ENCODE data around the gene NF2. TPM values are rescaled to one million over a fixed set of nuclear protein-coding genes. Genes with fewer than 3 reads are reported as not detected.

The NF2 gene
- total RNA-seq, 1 donor from 2014 or later: 140 TPM

- TF ChIP-seq CTCF (conservative IDR thresholded peaks at IDR 0.05; ENCODE audit: low read depth, low read length): no peak
- no peak overlapping the region for H3K4me3 ChIP-seq (ENCODE audit: low read depth, low read length)
- DNase-seq (ENCODE audit: low read depth): peak; percentile 72
Measured at GRCh38 chr22:29626497-29627195, 23.2 kb downstream of the NF2 start.

- DNase-seq (ENCODE audit: low read depth): no peak
- no peak for TF ChIP-seq CTCF (conservative IDR thresholded peaks at IDR 0.05; ENCODE audit: low read depth, low read length)
- H3K4me3 ChIP-seq (ENCODE audit: low read depth, low read length): no peak overlapping the region
Measured at GRCh38 chr22:29627196-29627535, 23.7 kb downstream of the NF2 start.

DNA sequence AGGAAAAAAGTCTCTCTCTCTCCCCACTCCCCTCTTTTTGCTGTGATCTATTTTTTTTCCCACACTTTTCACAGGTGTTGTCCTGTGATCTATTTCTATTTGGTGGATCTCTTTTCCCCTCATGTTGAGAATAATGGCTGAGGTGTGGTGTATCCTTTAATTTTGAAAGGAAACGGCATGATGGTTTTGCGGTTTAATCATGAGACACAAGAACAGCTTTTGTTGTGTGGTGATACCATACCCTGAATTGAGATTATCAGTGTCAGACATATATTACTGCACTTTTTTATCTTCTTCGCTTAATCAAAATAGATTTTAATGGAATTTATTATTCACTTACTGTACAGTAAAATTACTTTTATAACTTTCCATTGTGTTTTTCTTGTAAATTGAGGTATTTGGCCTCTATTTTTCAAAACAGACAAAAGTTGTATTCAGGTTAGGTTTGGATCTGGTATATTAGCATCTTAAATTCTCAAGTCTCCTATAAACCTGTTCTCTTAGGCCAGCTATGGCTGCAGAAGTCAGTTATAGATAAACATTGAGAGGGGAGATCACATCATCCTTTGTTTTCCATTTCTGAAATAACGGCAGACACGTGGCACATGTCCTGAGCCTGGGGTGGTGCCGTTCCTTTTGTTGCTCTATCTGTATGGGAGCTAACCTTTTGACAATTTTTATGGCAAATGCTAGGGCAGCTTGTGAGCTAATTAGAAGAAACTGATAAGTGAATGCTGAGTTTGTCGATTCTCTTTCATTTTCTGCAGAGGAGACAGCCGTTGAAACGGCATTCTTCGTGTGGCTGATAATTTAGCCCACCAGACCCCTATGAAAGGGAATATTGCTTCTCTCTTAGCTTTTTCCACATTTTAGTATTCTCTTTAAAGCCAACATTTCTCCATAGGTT lies 25.8 kb downstream of the NF2 start:
- DNase-seq (ENCODE audit: low read depth): no peak

DNA sequence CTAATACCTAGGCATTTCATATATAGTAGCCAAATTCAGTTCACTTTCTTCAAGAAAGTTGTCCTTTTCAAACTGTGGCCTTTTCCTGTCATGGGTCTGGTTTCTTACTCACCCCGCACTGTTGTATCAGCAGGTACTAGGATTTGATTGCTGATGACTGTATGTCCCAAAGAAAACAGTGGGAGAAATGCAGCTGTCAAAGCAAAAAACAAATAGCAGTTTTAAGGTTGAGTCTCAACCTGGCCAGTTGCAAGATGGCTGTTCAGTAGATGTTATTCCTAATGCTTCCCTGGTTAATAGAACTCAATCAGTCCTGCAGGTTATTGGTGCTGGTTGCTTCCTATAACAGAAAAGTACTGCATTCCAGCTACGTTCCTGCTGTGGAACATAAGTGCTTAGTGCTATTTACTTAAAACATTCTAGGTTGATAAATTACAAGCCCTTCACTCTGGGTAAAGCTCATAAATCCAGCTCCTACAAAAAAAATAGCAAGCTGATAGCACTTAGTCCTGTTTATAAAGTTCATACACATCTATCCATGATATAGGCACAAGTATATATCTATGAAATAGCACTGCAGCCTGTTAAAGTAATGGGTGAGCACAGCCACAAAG lies 26.6 kb downstream of the NF2 start:
- no peak for TF ChIP-seq CTCF (conservative IDR thresholded peaks at IDR 0.05; ENCODE audit: low read depth, low read length)
- no peak for DNase-seq (ENCODE audit: low read depth)
- H3K4me3 ChIP-seq (ENCODE audit: low read depth, low read length): no peak overlapping the region

More for the DNA sequence above, 25.8 kb downstream of the NF2 start:
- no peak for TF ChIP-seq CTCF (conservative IDR thresholded peaks at IDR 0.05; ENCODE audit: low read depth, low read length)
- no peak overlapping the region for H3K4me3 ChIP-seq (ENCODE audit: low read depth, low read length)

GRCh38 chr22:29630987-29631386 lies 27.6 kb downstream of the NF2 start:
- no peak for TF ChIP-seq CTCF (conservative IDR thresholded peaks at IDR 0.05; ENCODE audit: low read depth, low read length)
- no peak for DNase-seq (ENCODE audit: low read depth)
- H3K4me3 ChIP-seq (ENCODE audit: low read depth, low read length): no peak overlapping the region

DNA sequence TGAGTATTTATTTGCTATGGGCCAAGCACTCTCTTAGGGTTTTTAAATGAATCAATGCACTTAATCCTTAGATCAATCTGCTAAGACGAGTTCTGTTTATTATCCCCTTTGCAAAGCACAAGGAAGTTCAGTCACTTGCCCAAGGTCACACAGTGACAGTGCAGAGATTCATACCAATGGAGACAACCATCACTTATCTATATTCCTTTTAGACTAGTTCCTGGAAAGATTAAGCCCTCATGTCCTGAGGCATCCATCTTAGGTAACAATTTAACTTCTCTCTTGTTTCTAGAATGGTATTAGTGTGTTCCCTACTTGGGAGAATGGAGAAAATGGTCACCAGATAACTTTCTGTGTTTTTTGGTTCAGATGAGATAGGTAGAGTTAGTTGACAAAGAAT lies 28.3 kb downstream of the NF2 start:
- TF ChIP-seq CTCF (conservative IDR thresholded peaks at IDR 0.05; ENCODE audit: low read depth, low read length): no peak
- no peak overlapping the region for H3K4me3 ChIP-seq (ENCODE audit: low read depth, low read length)
- no peak for DNase-seq (ENCODE audit: low read depth)
